Muscle of arm (tissue), 12 donors: ENCODE results near the gene ESR1. TPM values are rescaled to one million over a fixed set of nuclear protein-coding genes. Genes with fewer than 3 reads are reported as not detected.
"Not testable (repeated sequence)": the region's sequence is repeated elsewhere in the genome, so short reads cannot be mapped to it uniquely, and the experiment has no call there.

Source experiments
- DNase-seq: peaks from one replicate; pipeline ENCODE4 v3.0.0-alpha.2; 2013
- polyA plus RNA-seq, 12 donors: library from polyadenylated mRNA; unstranded; fragments of 120-200 nt; gene quantifications; one replicate each; pipeline ENCODE4 v1.2.1, GENCODE V29; 2013; ENCODE audit not compliant: insufficient read length in 12 of 12

Gene ESR1
- polyA plus RNA-seq, 12 donors = 1.3 to 6.5 (median 2.9) TPM; not detected in 1

GRCh38 chr6:152127432-152128165, 320.1 kb downstream of the ESR1 start:
- no peak for DNase-seq

- no peak for DNase-seq
Observed at GRCh38 chr6:152129691-152130151, 322.2 kb downstream of the ESR1 start.

DNA sequence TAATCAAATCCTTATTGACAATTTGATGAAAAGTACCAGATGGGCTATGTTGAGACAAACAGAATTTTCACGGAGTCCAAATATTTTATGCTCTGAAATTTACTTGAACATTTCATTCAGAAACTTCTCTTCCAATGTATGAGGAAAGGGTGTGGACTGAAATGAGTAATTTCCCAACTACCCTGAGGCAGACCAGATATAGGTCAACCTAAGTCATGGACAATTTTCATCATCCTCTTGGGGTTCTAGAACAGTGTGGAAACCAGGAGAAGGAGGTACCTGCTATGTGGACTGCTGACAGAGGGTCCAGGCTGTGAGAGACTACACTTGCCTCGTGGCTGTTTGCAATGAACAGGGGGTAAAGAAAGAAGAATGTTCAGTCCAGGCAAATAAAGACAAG, 323.0 kb downstream of the ESR1 start:
- no peak for DNase-seq

- no peak for DNase-seq
Observed at GRCh38 chr6:152135755-152136448, 328.4 kb downstream of the ESR1 start.

- no peak for DNase-seq
Observed at GRCh38 chr6:152136449-152136825, 329.0 kb downstream of the ESR1 start.

- not testable (repeated sequence) for DNase-seq
Observed at GRCh38 chr6:152138344-152138743, 330.9 kb downstream of the ESR1 start.

- DNase-seq = no peak
Observed at GRCh38 chr6:152142105-152142504, 334.6 kb downstream of the ESR1 start.

DNA sequence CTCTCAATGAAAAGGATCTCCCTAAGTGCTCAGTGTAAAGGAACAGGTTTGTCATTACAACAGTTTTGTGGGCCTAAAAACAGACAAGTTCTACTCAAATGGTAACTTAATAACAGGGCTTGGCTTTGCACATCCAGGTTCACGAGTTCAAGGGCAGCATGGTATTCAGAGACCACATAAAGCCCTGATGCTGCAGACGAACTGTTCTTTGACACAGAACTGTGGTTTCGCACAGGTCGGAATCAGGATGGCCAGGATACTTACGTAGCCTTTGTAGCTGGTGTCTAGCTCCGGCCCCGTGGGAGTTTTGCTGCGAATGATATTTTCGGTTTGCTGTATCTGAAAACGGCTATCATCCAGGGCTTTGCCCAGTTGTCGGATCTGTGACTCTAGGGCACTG, 335.9 kb downstream of the ESR1 start:
- DNase-seq = no peak

GRCh38 chr6:152146385-152146784, 338.9 kb downstream of the ESR1 start:
- no peak for DNase-seq

DNA sequence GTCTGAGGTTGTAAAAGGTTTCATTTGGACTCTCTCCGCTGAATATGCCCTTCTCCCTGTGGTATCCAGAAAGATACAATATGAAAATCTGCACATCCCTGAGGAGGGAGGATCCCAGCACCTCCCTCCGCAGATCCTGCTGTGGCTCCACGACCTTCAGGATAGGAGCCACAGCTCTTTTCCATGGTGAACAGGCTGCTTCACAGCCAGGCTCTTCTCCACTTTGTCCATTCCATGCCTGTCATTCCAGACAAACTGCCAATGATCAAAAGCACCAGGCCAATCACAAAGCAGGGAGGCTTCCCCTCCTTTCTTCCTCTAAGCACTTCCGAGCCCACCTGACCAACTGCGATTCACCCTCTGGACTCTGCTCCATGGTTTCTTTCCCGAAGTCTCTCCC, 339.8 kb downstream of the ESR1 start:
- no peak for DNase-seq

DNA sequence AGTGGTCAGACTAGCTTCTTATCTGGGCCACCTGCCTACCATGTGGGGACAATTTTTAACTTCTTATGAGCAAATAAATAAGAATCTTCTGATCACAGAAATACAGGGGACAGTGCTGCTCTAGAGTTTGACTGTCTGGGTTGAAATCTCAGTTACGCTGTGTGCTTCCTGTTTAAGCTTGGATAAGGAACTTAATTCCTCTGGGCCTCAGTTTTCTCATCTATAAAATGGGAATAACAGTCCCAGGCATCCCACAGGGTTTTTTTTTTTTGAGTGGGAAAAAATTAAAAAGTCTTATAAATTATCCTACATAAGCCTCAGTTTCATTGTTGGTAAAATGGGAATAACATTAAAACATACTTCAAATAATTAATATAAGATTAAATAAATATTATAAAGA, 340.9 kb downstream of the ESR1 start:
- no peak for DNase-seq

- no peak for DNase-seq
Observed at GRCh38 chr6:152150196-152150595, 342.7 kb downstream of the ESR1 start.

- no peak for DNase-seq
Observed at GRCh38 chr6:152151920-152152319, 344.4 kb downstream of the ESR1 start.

DNA sequence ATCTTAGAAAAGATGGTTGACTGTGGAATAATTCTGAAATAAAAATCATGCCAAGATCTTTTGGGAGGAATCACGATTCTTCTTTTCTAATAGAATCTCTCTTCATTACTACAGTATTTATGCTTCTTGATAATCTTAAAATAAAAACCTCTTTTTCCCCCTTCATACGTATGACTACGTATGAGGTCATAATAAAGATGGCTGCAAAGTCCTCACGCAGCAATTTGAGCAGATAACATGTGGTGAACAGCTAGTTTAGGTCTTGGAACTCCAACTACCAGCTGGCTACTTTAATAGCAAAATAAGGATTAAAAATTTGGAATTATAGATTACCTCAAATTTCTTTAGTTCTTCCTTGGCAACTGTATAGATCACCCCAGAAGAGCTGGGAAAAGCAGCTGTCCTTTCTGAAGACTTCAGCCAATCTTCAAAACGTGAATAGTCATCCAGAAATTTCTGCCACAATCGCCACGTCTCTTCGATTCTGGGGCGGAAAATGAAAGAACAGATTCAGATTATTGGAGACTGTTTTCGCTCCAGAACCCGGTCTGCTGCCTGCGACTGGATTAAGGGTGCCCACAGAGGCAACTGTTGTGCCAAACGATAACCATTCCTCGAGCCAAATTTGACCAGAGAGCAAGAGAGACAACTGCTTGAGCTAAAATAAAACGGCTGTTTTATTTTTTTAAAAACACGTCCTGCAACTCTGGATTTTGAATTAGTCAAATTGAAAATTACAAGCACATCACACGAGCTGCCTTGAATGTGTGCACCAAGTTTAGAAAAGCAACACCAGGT, 347.3 kb downstream of the ESR1 start:
- no peak for DNase-seq

DNA sequence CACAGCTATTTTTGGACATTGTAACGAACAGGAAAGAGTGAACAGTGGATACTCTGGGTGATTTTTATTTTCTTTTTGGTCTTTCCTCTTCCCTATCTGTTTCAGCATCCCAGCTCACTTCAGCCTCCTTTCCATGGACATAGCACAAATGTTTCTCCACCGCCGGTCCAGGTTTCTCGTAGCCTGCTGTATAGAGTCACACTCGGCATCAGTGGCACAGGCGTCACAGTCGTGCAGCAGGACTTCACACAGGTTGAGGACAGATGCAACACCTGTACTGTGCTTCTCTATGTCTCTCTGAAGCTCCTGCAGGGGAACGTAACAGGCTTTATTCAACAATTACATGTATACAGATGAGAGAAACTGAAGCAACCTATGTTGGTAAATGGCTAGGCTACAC, 348.3 kb downstream of the ESR1 start:
- no peak for DNase-seq

GRCh38 chr6:152160346-152160745, 352.9 kb downstream of the ESR1 start:
- DNase-seq = no peak

DNA sequence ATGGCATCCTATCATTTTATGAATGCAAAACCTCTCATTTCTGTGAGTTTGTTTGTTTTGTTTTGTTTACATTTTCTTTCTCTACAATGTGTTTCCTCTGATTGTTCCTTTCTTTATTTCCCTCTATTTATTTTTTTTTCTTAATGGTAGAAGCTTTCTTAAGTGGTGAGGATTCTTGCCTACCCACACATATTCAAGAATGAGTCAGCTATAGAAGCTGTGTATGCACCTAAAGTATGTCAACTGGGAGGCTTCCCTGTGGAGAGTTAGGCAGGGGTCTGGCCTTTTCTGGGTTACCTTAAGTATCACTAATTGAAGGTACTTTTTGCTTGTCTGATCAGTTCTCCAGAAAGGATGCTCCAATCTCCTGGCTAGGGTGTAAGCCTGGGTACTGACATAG, 354.0 kb downstream of the ESR1 start:
- no peak for DNase-seq

DNA sequence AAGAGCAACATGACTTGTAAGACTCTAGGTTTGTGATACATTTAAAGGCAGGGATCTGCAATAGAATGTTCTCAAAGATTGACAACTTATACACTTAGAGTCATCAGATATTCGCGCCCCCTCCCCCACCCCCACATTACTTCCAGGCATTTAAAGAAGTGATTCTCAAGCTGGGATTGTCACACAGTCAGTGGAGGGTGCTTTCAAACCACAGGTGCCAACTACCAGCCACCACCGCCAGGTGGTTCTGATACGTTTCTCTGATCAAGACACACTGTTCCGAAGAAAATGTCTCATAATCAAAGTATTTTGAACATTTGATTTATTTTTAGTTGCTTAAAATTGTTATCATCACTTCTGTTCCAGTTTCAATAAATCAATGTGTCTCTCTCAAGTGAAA, 357.5 kb downstream of the ESR1 start:
- no peak for DNase-seq

- no peak for DNase-seq
Observed at GRCh38 chr6:152166497-152166896, 359.0 kb downstream of the ESR1 start.

DNA sequence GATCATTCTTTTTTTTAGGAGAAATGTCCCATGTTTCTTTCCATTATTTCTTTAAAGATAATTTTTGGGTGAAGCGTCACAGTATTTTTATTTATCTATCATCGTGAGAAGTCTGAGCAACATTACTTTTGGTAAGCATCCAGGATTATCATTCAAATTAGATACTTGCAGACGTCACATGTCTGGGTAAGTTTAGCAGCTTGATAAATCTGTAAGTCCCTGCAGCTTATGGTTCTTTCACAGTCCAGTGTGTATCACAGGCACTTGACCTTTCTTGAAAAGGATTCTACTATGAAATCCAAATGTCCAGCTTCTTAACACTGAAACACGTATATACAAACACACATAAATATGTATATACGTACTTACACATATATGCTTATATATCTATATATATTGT, 359.4 kb downstream of the ESR1 start:
- no peak for DNase-seq

GRCh38 chr6:152167641-152168603, 360.4 kb downstream of the ESR1 start:
- peak; percentile 15 for DNase-seq

DNA sequence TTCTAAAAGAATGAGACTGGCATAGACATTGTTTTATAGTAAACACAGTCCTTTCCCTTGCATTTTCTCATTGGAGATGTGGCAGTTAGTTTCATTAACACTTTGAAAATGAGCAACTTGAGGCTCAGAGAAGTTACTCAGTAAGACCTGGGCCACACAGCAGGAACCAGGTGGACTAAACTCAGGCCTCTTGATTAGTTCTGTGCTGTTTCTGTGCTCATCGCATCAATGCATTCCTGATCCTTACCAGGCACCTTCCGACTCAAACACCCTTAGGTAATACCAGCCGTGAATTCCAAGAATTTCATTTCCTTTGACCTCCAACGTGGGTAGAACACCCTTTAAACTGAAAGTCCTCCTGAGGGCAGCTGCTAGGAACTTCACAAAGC, 362.8 kb downstream of the ESR1 start:
- no peak for DNase-seq
